Posterior vena cava (tissue), 2 donors: ENCODE results near the gene QSOX2. TPM values are rescaled to one million over a fixed set of nuclear protein-coding genes. Genes with fewer than 3 reads are reported as not detected.

Experiments
- DNase-seq: peaks from one replicate; pipeline ENCODE4 v3.0.0-alpha.2; 2020; ENCODE audit warnings: low spot score
- intact Hi-C, 2 donors: fragments of 100-400 bp; cut with DNase I; formaldehyde crosslinking; loops; one replicate each; pipeline versions ENCODE4 v1.14.1 to v1.14.2; 2022 to 2023
- total RNA-seq, 2 donors: library from RNA; stranded (reverse); fragmentation: NEBNext Ultra II Directional; extraction: Animal tissue kit (Norgen Biotek cat#: 25700); gene quantifications; one replicate each; pipeline ENCODE4 v1.2.1, GENCODE V29; 2021
- donor health status: DM: yes; HTN: yes; CAD: no.
- donor health status: DM: yes; HTN: yes; CAD: no.

Gene QSOX2
- total RNA-seq, 2 donors from 2014 or later = 5.8 to 6.6 TPM

- DNase-seq = no peak
- intact Hi-C loops = loop anchor here in 1 of 2 donors (10.0 kb wide), 1 partner anchor 592 kb away; the partner anchor contains the start of gene LCN15
Measured at GRCh38 chr9:136172412-136173079, 73.1 kb downstream of the QSOX2 start.

GRCh38 chr9:136171801-136172411, 73.7 kb downstream of the QSOX2 start:
- intact Hi-C loops = loop anchor here in 1 of 2 donors (10.0 kb wide), 1 partner anchor 593 kb away; the partner anchor contains the start of gene LCN15
- no peak for DNase-seq

- intact Hi-C loops = loop anchor here in 1 of 2 donors (10.0 kb wide), 1 partner anchor 594 kb away; the partner anchor contains the start of gene LCN15
- DNase-seq = no peak
Measured at GRCh38 chr9:136171009-136171800, 74.4 kb downstream of the QSOX2 start.

- intact Hi-C loops = loop anchor here in 1 of 2 donors (10.0 kb wide), 1 partner anchor 595 kb away; the partner anchor contains the start of gene LCN15
- no peak for DNase-seq
Measured at GRCh38 chr9:136170006-136170901, 75.4 kb downstream of the QSOX2 start.

GRCh38 chr9:136169495-136169894, 76.1 kb downstream of the QSOX2 start:
- no peak for DNase-seq
- intact Hi-C loops = no loop called here

- no peak for DNase-seq
- intact Hi-C loops = loop anchor here in 1 of 2 donors (5.0 kb wide), 1 partner anchor 1166 kb away; no protein-coding TSS in a partner anchor
Measured at GRCh38 chr9:136163248-136163850, 82.3 kb downstream of the QSOX2 start.

- DNase-seq = no peak
- intact Hi-C loops = loop anchor here in 1 of 2 donors (5.0 kb wide), 1 partner anchor 1164 kb away; no protein-coding TSS in a partner anchor
Measured at GRCh38 chr9:136160995-136161610, 84.5 kb downstream of the QSOX2 start.

- intact Hi-C loops = loop anchor here in 1 of 2 donors (5.0 kb wide), 1 partner anchor 1163 kb away; no protein-coding TSS in a partner anchor
- no peak for DNase-seq
Measured at GRCh38 chr9:136160381-136160841, 85.2 kb downstream of the QSOX2 start.

GRCh38 chr9:136159851-136160250, 85.8 kb downstream of the QSOX2 start:
- no peak for DNase-seq
- intact Hi-C loops = loop anchor here in 1 of 2 donors (5.0 kb wide), 2 partner anchors 352 to 1163 kb away; no protein-coding TSS in a partner anchor

- DNase-seq = no peak
- intact Hi-C loops = loop anchor here in 1 of 2 donors (5.0 kb wide), 1 partner anchor 355 kb away; no protein-coding TSS in a partner anchor
Measured at GRCh38 chr9:136157477-136158265, 87.9 kb downstream of the QSOX2 start.

Other genes starting within 250 kb of the QSOX2 start
- gene NACC2, start 150.5 kb downstream of the QSOX2 start, total RNA-seq = 10 to 100 TPM; 73.5 to 77.7 TPM
- gene TMEM250, start 126.9 kb downstream of the QSOX2 start, total RNA-seq = 10 to 100 TPM; 25.0 to 29.1 TPM
- gene LHX3, start 40.7 kb downstream of the QSOX2 start, total RNA-seq = not detected
- gene CCDC187, start 58.3 kb upstream of the QSOX2 start, total RNA-seq = not detected
- gene GPSM1, start 81.7 kb upstream of the QSOX2 start, total RNA-seq = 10 to 100 TPM; 13.8 to 17.0 TPM
- gene DNLZ, start 117.9 kb upstream of the QSOX2 start, total RNA-seq = 10 to 100 TPM; 19.9 to 23.6 TPM
- 1 to 10 TPM; 3.1 to 3.9 TPM for gene CARD9, start 127.9 kb upstream of the QSOX2 start, total RNA-seq
- 1 to 10 TPM; 4.7 to 4.9 TPM for gene SNAPC4, start 154.4 kb upstream of the QSOX2 start, total RNA-seq
- 10 to 100 TPM; 28.7 to 29.3 TPM for gene ENTR1, start 164.8 kb upstream of the QSOX2 start, total RNA-seq
- 10 to 100 TPM; 30.8 to 31.2 TPM for gene PMPCA, start 164.8 kb upstream of the QSOX2 start, total RNA-seq
- gene INPP5E, start 194.0 kb upstream of the QSOX2 start, total RNA-seq = 1 to 10 TPM; 8.7 TPM
- 10 to 100 TPM; 42.2 to 47.9 TPM for gene SEC16A, start 237.2 kb upstream of the QSOX2 start, total RNA-seq